Choroid plexus epithelial cell (primary cell): ENCODE measurements around the gene CACUL1.

ENCODE experiments used
- DNase-seq: peaks from one replicate; pipeline ENCODE4 v3.0.0-alpha.2; 2010; ENCODE audit warnings: low read depth
- H3K4me3 ChIP-seq: 2 replicates; pipeline ENCODE4 v1.5.1; 2011; ENCODE audit warnings: low read depth, mild to moderate bottlenecking, control low read depth, low read length, moderate library complexity
- CTCF ChIP-seq: conservative IDR thresholded peaks from 2 replicates; pipeline ENCODE4 v1.5.1; 2011; ENCODE audit warnings: low read depth, mild to moderate bottlenecking, control low read depth, inconsistent platforms, low read length, moderate library complexity

The CACUL1 gene

GRCh38 chr10:118638680-118639079 is 116.1 kb downstream of the CACUL1 start:
- DNase-seq: no peak
- no peak overlapping the region for H3K4me3 ChIP-seq
- no peak for TF ChIP-seq CTCF

GRCh38 chr10:118635674-118636402 is 118.9 kb downstream of the CACUL1 start:
- TF ChIP-seq CTCF: no peak
- no peak overlapping the region for H3K4me3 ChIP-seq
- DNase-seq: no peak

GRCh38 chr10:118633786-118634185 is 121.0 kb downstream of the CACUL1 start:
- no peak for DNase-seq
- H3K4me3 ChIP-seq: no peak overlapping the region
- no peak for TF ChIP-seq CTCF

GRCh38 chr10:118629211-118629610 is 125.6 kb downstream of the CACUL1 start:
- no peak overlapping the region for H3K4me3 ChIP-seq
- no peak for DNase-seq
- TF ChIP-seq CTCF: no peak

GRCh38 chr10:118628397-118628796 is 126.4 kb downstream of the CACUL1 start:
- TF ChIP-seq CTCF: no peak

GRCh38 chr10:118626953-118627352 is 127.8 kb downstream of the CACUL1 start:
- no peak overlapping the region for H3K4me3 ChIP-seq
- no peak for DNase-seq
- peak; percentile 11 for TF ChIP-seq CTCF

More at GRCh38 chr10:118628397-118628796, 126.4 kb downstream of the CACUL1 start:
- no peak for DNase-seq
- no peak overlapping the region for H3K4me3 ChIP-seq
